Sigmoid colon (tissue), 7 donors: ENCODE results near the gene SH2D2A. TPM values are rescaled to one million over a fixed set of nuclear protein-coding genes. Genes with fewer than 3 reads are reported as not detected.

Experiments
- DNase-seq: peaks from one replicate; pipeline ENCODE4 v3.0.0-alpha.2; 2019
- H3K27ac ChIP-seq, 4 donors: fragments of 200-600 bp; sonication (generic); one replicate each; pipeline ENCODE4 v1.5.1; 2016 to 2019; ENCODE audit warnings: mild to moderate bottlenecking in 1 of 4
- H3K27me3 ChIP-seq, 3 donors: fragments of 200-600 bp; sonication (generic); one replicate each; pipeline ENCODE4 v1.5.1; 2019; ENCODE audit warnings: mild to moderate bottlenecking in 1 of 3
- H3K36me3 ChIP-seq, 4 donors: fragments of 200-600 bp; sonication (generic); one replicate each; pipeline ENCODE4 v1.5.1; 2016 to 2019
- H3K4me1 ChIP-seq, 4 donors: fragments of 200-600 bp; sonication (generic); one replicate each; pipeline ENCODE4 v1.5.1; 2017 to 2019
- H3K4me3 ChIP-seq, 4 donors: fragments of 200-600 bp; sonication (generic); one replicate each; pipeline ENCODE4 v1.5.1; 2017 to 2019; ENCODE audit warnings: mild to moderate bottlenecking in 2 of 4, moderate library complexity in 1 of 4
- H3K9me3 ChIP-seq, 4 donors: fragments of 200-600 bp in 3 of 4; sonication (generic) in 3 of 4; one replicate each; pipeline versions ENCODE4 v1.5.1 to v1.6.1; 2013 to 2019
- EP300 ChIP-seq, 4 donors: sonication (generic); formaldehyde crosslinking; IDR thresholded peaks; one replicate each; pipeline ENCODE4 v1.6.1; 2017; ENCODE audit warnings: antibody characterized with exemption in 4 of 4
- POLR2A ChIP-seq, 2 donors: fragments of 450-650 bp; IDR thresholded peaks; one replicate each; pipeline ENCODE4 v1.6.1; 2016; ENCODE audit warnings: antibody characterized with exemption in 2 of 2, mild to moderate bottlenecking in 2 of 2, moderate library complexity in 2 of 2
- POLR2AphosphoS5 ChIP-seq, 4 donors: sonication (generic); formaldehyde crosslinking; IDR thresholded peaks; one replicate each; pipeline ENCODE4 v1.6.1; 2017; ENCODE audit warnings: antibody characterized with exemption in 4 of 4
- WGBS, 2 donors: extraction: QIAGEN DNeasy Blood & Tissue Kit; methylation state at CpG; one replicate each; pipeline ENCODE4 v1.1.7; 2013; 5-methylcytosine and 5-hydroxymethylcytosine counted together
- intact Hi-C: fragments of 100-400 bp; cut with DNase I; formaldehyde crosslinking; loops from one replicate; pipeline ENCODE4 v1.15.1; 2023
- polyA plus RNA-seq, 3 donors: library from polyadenylated mRNA; stranded (reverse); fragments of 200-250 nt; gene quantifications; one replicate each; pipeline ENCODE4 v1.2.3, GENCODE V29; 2013
- total RNA-seq, 4 donors: library from RNA; depleted of rRNA; stranded (reverse); fragments of >200 nt; gene quantifications; one replicate each; pipeline ENCODE4 v1.1.0, GENCODE V29; 2016
- TF ChIP-seq, protein P1 (sequence below), 4 experiments: fragments of 450-650 bp in 3 of 4; fragments of 200-600 bp in 1 of 4; IDR thresholded peaks; one replicate each; pipeline ENCODE4 v1.5.1; 2016 to 2019; ENCODE audit warnings: antibody characterized with exemption in 4 of 4, mild to moderate bottlenecking in 3 of 4, moderate library complexity in 2 of 4
- donor health status: healthy with polysubstance abuse.
- donor health status: Bipolar disorder and iron deficiency.
- donor health status: healthy.

The SH2D2A gene
- total and polyA plus RNA-seq, 7 donors, result 0.69 to 8.2 (median 3.3) TPM

DNA sequence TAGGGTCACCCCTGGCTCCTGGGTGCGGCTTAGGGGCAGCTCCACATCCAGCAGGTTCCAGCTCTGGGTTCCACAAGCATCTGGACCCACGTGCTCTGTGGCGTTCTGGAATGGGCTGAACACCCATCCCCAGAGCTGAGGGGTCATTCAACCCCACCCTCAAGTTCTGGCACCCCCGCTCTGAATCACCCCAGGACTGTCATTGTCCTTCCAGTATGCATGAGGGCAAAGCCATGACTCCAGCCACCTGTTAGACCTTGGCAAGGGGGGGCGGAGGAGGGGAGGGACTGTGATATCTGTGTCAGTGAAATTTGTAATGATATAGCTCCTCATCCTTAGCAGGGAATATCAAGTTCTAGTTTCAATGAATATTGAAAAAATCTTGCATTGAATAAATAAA is 30.0 kb upstream of the SH2D2A start:
- DNase-seq, result no peak
- Histone ChIP-seq H3K4me3 (no peak overlapping the region), H3K4me1 (peaks cover 0 to 13% (median 5%) of the 10 kb centered on the region in 4 donors), H3K9me3 (no peaks in the 10 kb centered on the region), H3K36me3 (no peaks in the 10 kb centered on the region), H3K27ac (no peak overlapping the region), H3K27me3 (peaks cover 15 to 69% (median 46%) of the 10 kb centered on the region in 3 donors)
- intact Hi-C loops, result no loop called here
- TF ChIP-seq, protein P1, sequence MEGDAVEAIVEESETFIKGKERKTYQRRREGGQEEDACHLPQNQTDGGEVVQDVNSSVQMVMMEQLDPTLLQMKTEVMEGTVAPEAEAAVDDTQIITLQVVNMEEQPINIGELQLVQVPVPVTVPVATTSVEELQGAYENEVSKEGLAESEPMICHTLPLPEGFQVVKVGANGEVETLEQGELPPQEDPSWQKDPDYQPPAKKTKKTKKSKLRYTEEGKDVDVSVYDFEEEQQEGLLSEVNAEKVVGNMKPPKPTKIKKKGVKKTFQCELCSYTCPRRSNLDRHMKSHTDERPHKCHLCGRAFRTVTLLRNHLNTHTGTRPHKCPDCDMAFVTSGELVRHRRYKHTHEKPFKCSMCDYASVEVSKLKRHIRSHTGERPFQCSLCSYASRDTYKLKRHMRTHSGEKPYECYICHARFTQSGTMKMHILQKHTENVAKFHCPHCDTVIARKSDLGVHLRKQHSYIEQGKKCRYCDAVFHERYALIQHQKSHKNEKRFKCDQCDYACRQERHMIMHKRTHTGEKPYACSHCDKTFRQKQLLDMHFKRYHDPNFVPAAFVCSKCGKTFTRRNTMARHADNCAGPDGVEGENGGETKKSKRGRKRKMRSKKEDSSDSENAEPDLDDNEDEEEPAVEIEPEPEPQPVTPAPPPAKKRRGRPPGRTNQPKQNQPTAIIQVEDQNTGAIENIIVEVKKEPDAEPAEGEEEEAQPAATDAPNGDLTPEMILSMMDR (IDR thresholded peaks at IDR 0.05), result no peak
- no peak for TF ChIP-seq EP300 (IDR thresholded peaks at IDR 0.05)
- no peak for TF ChIP-seq POLR2AphosphoS5 (IDR thresholded peaks at IDR 0.05)
- TF ChIP-seq POLR2A (IDR thresholded peaks at IDR 0.05), result no peak
- 85 to 91% methylated on average over 5 of the region's 5 CpGs for WGBS, 2 donors

DNA sequence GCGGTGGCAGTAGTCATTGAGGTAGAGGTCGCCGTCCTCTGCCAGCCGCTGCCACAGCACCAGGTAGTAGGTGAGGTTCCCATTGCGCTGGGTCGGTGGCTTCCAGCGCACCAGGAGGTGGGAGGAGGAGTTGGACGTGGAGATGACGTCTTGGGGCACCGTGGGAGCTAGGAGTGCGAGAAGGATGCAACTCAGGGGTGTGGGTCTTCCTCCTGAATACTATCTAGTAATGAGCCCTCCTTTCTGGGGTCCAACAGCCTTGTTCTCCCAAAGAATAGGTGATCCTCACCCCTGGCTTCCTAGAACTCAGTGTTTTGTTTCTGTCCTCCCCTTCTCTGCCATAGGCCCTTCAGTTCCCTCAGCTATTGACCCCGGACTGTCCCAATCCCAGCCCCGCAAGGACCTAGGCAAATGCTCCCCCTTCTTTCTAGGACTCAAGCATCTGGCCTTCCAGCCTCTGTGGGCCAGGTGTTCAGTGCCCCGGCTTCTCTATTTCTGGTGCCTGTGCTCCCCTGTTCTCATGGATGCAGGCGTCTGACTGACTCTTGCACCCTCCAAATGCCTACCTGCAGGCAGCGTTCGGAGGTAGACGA is 29.4 kb upstream of the SH2D2A start:
- Histone ChIP-seq H3K27ac (no peak overlapping the region), H3K4me1 (peaks cover 0 to 13% (median 5%) of the 10 kb centered on the region in 4 donors), H3K4me3 (no peak overlapping the region), H3K9me3 (no peaks in the 10 kb centered on the region), H3K27me3 (peaks cover 15 to 75% (median 46%) of the 10 kb centered on the region in 3 donors), H3K36me3 (no peaks in the 10 kb centered on the region)
- no peak for TF ChIP-seq POLR2AphosphoS5 (IDR thresholded peaks at IDR 0.05)
- no peak for TF ChIP-seq POLR2A (IDR thresholded peaks at IDR 0.05)
- TF ChIP-seq, protein P1 (IDR thresholded peaks at IDR 0.05), result no peak
- no peak for TF ChIP-seq EP300 (IDR thresholded peaks at IDR 0.05)
- DNase-seq, result no peak
- intact Hi-C loops, result no loop called here
- 50 to 51% methylated on average over 18 of the region's 18 CpGs for WGBS, 2 donors

DNA sequence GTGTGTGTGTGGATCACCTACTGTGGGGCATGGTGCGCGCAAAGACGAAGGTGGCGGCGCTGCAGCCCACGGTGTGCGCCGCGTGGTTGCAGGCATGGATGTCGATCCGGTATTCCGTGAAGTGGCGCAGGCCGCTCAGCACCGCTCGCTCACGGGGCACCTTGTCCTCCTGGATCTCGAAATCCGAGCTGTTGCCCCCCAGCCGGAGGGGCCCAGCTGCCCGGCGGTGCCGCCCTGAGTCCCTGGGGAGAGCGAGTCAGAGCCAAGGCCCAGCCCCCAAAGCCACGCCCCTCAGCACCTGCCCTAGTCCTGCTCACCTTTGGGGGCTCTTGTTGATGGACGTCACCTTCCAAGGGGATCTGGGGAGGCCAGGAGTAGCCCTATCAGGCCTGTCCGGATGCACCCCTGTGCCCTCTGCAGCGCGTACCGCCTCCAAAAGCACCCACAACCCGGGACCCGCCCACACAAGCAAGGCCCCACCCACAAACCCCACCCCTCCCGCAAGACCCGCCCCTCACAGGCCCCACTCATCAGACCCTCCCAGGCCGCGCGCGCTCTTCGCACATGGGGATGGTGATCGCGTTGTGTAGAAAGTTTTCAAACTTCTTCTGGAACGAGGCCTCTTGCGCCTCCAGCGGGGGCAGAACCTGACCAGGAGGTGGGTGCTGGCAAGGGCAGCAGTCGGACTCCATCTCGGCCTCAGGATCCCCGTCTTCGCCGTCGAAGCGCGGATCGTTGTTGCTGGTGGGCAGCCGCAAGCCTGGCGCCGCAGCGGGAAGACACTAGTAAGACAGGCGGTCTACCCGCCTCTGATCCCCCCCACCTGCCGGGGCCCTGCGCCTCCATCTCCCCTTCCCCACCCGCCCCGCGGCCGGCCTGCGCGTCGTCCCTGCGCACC is 28.7 kb upstream of the SH2D2A start:
- Histone ChIP-seq H3K27me3 (peaks cover 15 to 81% (median 46%) of the 10 kb centered on the region in 3 donors), H3K4me1 (peaks cover 0 to 13% (median 5%) of the 10 kb centered on the region in 4 donors), H3K36me3 (no peaks in the 10 kb centered on the region), H3K9me3 (no peaks in the 10 kb centered on the region), H3K4me3 (no peak overlapping the region), H3K27ac (no peak overlapping the region)
- DNase-seq, result no peak
- 10 to 16% methylated on average over 69 of the region's 69 CpGs for WGBS, 2 donors
- TF ChIP-seq POLR2AphosphoS5 (IDR thresholded peaks at IDR 0.05) (no peak), EP300 (IDR thresholded peaks at IDR 0.05) (no peak), POLR2A (IDR thresholded peaks at IDR 0.05) (no peak)
- TF ChIP-seq, protein P1 (IDR thresholded peaks at IDR 0.05), result no peak
- intact Hi-C loops, result no loop called here

DNA sequence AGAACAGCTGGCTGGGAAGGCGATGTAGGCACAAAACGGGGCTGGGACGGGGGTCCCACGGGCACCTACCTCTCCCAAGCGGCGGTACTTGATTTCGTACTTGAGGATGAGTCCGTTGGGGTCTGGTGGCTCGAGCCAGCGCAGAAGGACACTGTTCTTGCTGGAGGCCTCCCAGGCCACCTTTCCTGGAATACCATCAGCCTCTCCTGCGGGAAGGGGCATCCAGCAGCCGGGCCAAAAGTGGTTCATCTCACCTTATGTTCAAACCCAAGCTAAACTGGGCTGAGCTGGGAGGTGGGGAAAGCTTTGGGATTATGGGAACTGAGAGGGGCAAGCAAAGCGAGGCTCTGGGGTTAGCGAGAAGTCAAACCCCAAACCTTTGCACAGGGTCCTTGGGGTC is 28.0 kb upstream of the SH2D2A start:
- intact Hi-C loops, result no loop called here
- 30 to 31% methylated on average over 14 of the region's 14 CpGs for WGBS, 2 donors
- Histone ChIP-seq H3K27ac (no peak overlapping the region), H3K4me1 (peaks cover 0 to 13% (median 5%) of the 10 kb centered on the region in 4 donors), H3K27me3 (peaks cover 15 to 88% (median 43%) of the 10 kb centered on the region in 3 donors), H3K36me3 (no peaks in the 10 kb centered on the region), H3K4me3 (no peak overlapping the region), H3K9me3 (no peaks in the 10 kb centered on the region)
- TF ChIP-seq POLR2A (IDR thresholded peaks at IDR 0.05) (no peak), POLR2AphosphoS5 (IDR thresholded peaks at IDR 0.05) (no peak), EP300 (IDR thresholded peaks at IDR 0.05) (no peak)
- TF ChIP-seq, protein P1 (IDR thresholded peaks at IDR 0.05), result no peak
- DNase-seq, result no peak
